Measurements from ENCODE around the gene STX2. TPM values are rescaled to one million over a fixed set of nuclear protein-coding genes. Genes with fewer than 3 reads are reported as not detected.

The STX2 gene
- total and polyA plus RNA-seq, 2 donors (not counting 3 experiments of a cell fraction or from before 2014, with no cell fraction given), result 26.2 to 32.6 TPM

GRCh38 chr12:130860311-130860710 lies 21.3 kb upstream of the STX2 start:
- CTCF ChIA-PET, result no interaction called here
- TF ChIP-seq FOS (IDR thresholded peaks at IDR 0.05; ENCODE audit: borderline replicate concordance, insufficient read depth, low read length) (no peak), MAX (IDR thresholded peaks at IDR 0.05; ENCODE audit: insufficient read depth, insufficient read length) (no peak), JUN (IDR thresholded peaks at IDR 0.05; ENCODE audit: borderline replicate concordance, insufficient read depth, insufficient read length, low read depth) (no peak), POLR2AphosphoS5 (IDR thresholded peaks at IDR 0.05; ENCODE audit: insufficient read depth, low read depth, low read length) (no peak), GATA2 (IDR thresholded peaks at IDR 0.05; ENCODE audit: insufficient read depth, insufficient read length, low read depth, low read length) (no peak), CTCF (IDR thresholded peaks at IDR 0.05; ENCODE audit: extremely low read depth in 1 of 2, insufficient read depth in 1 of 2, low read depth in 1 of 2, low read length in 2 of 2) (no peak)
- BruUV-seq (replicated peaks), result no TSS peak
- no peak overlapping the region for H3K4me3 ChIP-seq (replicated peaks in 1 of 3; ENCODE audit: insufficient read depth in 1 of 3, low read depth in 1 of 3, low read length in 3 of 3)
- dilution Hi-C loops (cut with MboI; ENCODE audit: extremely low pct_ligation_motif_present, low sequenced_read_pairs) (no loop called here), intact Hi-C loops (cut with micrococcal nuclease) (no loop called here)
- H3K9me3 ChIP-seq (replicated peaks; ENCODE audit: control insufficient read depth, insufficient read depth, low read length), result no peaks in the 10 kb centered on the region
- H3K9me1 ChIP-seq (replicated peaks; ENCODE audit: control insufficient read depth, extremely low read depth, insufficient read depth, low read length), result no peaks in the 10 kb centered on the region
- H3K36me3 ChIP-seq (ENCODE audit: control insufficient read depth in 2 of 2, extremely low read depth in 1 of 2, insufficient read depth in 2 of 2, low read length in 2 of 2), result no peaks in the 10 kb centered on the region
- H3K4me2 ChIP-seq (ENCODE audit: insufficient read depth, low read length), result no peak overlapping the region
- no peaks in the 10 kb centered on the region for H3K27me3 ChIP-seq (ENCODE audit: control insufficient read depth in 2 of 2, insufficient read depth in 2 of 2, low read length in 2 of 2)
- no peaks in the 10 kb centered on the region for H3K4me1 ChIP-seq (ENCODE audit: control insufficient read depth, extremely low read depth, insufficient read depth, low read length)
- no peaks in the 10 kb centered on the region for H3K79me2 ChIP-seq (ENCODE audit: control insufficient read depth, insufficient read depth, low read length)
- FAIRE-seq (no peak), DNase-seq (ENCODE audit: low read depth, low spot score) (no peak)
- H2AFZ ChIP-seq (ENCODE audit: low read depth, low read length), result no peak overlapping the region
- no peaks in the 10 kb centered on the region for H4K20me1 ChIP-seq (replicated peaks; ENCODE audit: control insufficient read depth, extremely low read depth, insufficient read depth, low read length)
- POLR2A ChIA-PET, result no interaction called here
- no peak overlapping the region for H3K27ac ChIP-seq (ENCODE audit: insufficient read depth, low read depth, low read length)
- no peak overlapping the region for H3K9ac ChIP-seq (replicated peaks; ENCODE audit: extremely low read depth, insufficient read depth, low read length)
